MM.1S (cell line): Measurements from ENCODE around the gene C1orf226.

Experiments used
- DNase-seq: peaks from one replicate; pipeline ENCODE4 v3.0.0-alpha.2; 2015
- H2AFZ ChIP-seq: fragments of 300-600 bp; sonication (generic); 2 replicates; pipeline ENCODE4 v1.6.0; 2016; ENCODE audit warnings: antibody characterized with exemption, low read length
- H3F3A ChIP-seq: fragments of 300-600 bp; sonication (generic); 2 replicates; pipeline ENCODE4 v1.6.1; 2016; ENCODE audit warnings: mild to moderate bottlenecking, antibody characterized with exemption, low read length, moderate library complexity, mixed read lengths; ENCODE audit not compliant: insufficient read depth
- H3K27ac ChIP-seq: fragments of 300-600 bp; sonication (generic); 2 replicates; pipeline ENCODE4 v1.5.1; 2016; ENCODE audit warnings: mild to moderate bottlenecking, low read length
- H3K27me3 ChIP-seq: fragments of 300-600 bp; sonication (generic); replicated peaks from 2 replicates; pipeline ENCODE4 v1.6.0; 2016; ENCODE audit warnings: low read length; ENCODE audit not compliant: insufficient read depth
- H3K36me3 ChIP-seq: fragments of 300-600 bp; sonication (generic); replicated peaks from 2 replicates; pipeline ENCODE4 v1.6.1; 2016; ENCODE audit warnings: mild to moderate bottlenecking, low read length, mixed read lengths; ENCODE audit not compliant: insufficient read depth
- H3K4me1 ChIP-seq: fragments of 300-600 bp; sonication (generic); 2 replicates; pipeline ENCODE4 v1.6.1; 2016; ENCODE audit warnings: low read length, mixed read lengths
- H3K4me2 ChIP-seq: fragments of 300-600 bp; sonication (generic); 2 replicates; pipeline ENCODE4 v1.6.0; 2016; ENCODE audit warnings: low read depth, low read length
- H3K4me3 ChIP-seq: fragments of 300-600 bp; sonication (generic); 2 replicates; pipeline ENCODE4 v1.5.1; 2016; ENCODE audit warnings: low read length, mixed read lengths
- H3K79me2 ChIP-seq: fragments of 300-600 bp; sonication (generic); 2 replicates; pipeline ENCODE4 v1.6.1; 2016; ENCODE audit warnings: mixed run types, low read length, mixed read lengths
- H3K9ac ChIP-seq: fragments of 300-600 bp; sonication (generic); 2 replicates; pipeline ENCODE4 v1.6.1; 2016; ENCODE audit warnings: low read length, mixed read lengths
- H3K9me2 ChIP-seq: fragments of 300-600 bp; sonication (generic); replicated peaks from 2 replicates; pipeline ENCODE4 v1.6.1; 2016; ENCODE audit warnings: mild to moderate bottlenecking, low read length, mixed read lengths; ENCODE audit not compliant: insufficient read depth
- H3K9me3 ChIP-seq: fragments of 300-600 bp; sonication (generic); replicated peaks from 2 replicates; pipeline ENCODE4 v1.6.1; 2016; ENCODE audit warnings: mild to moderate bottlenecking, low read length, mixed read lengths; ENCODE audit not compliant: insufficient read depth
- H4K20me1 ChIP-seq: fragments of 300-600 bp; sonication (generic); 2 replicates; pipeline ENCODE4 v1.6.1; 2016; ENCODE audit warnings: mild to moderate bottlenecking, low read length, moderate library complexity, mixed read lengths; ENCODE audit not compliant: insufficient read depth
- EZH2 ChIP-seq: fragments of 300-600 bp; sonication (generic); optimal IDR thresholded peaks from 2 replicates; pipeline ENCODE3; 2017; ENCODE audit warnings: low read depth, mild to moderate bottlenecking, antibody characterized with exemption, low read length, mixed read lengths
- EZH2phosphoT487 ChIP-seq: fragments of 300-600 bp; sonication (generic); IDR thresholded peaks from 2 replicates; pipeline ENCODE4 v1.6.1; 2018; ENCODE audit warnings: antibody characterized with exemption, low read length
- TF ChIP-seq, protein P1 (sequence below): fragments of 300-600 bp; sonication (generic); IDR thresholded peaks from 2 replicates; pipeline ENCODE4 v1.5.1; 2016; ENCODE audit warnings: antibody characterized with exemption, low read length, mixed read lengths

C1orf226 gene

DNA sequence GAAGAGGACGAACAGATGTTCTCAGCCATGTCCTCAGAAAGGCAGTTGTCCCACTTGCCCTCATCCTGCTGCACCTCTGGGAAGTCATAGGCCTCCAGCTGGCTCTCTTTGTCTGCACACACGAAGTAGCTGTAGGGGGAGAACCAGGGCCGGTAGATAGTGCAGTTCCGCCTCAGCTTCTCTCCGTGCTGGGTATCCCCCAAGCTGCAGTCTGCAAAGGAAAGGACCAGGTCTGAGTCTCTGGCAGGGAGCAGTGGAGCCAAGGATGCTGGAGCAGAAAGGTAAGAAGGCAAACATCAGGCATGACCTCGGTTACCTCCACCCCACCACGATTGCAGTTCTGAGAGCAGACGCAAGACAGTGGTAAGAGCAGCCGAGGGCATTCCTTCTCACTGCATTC lies 7.1 kb upstream of the C1orf226 start:
- no peaks in the 10 kb centered on the region for H4K20me1 ChIP-seq
- H3K79me2 ChIP-seq = no peaks in the 10 kb centered on the region
- no peak overlapping the region for H2AFZ ChIP-seq
- H3K4me3 ChIP-seq = no peak overlapping the region
- DNase-seq = no peak
- no peaks in the 10 kb centered on the region for H3K4me1 ChIP-seq
- no peaks in the 10 kb centered on the region for H3F3A ChIP-seq
- no peak overlapping the region for H3K4me2 ChIP-seq
- H3K36me3 ChIP-seq = no peaks in the 10 kb centered on the region
- H3K27me3 ChIP-seq = no peaks in the 10 kb centered on the region
- H3K27ac ChIP-seq = no peak overlapping the region
- no peaks in the 10 kb centered on the region for H3K9me3 ChIP-seq
- no peak overlapping the region for H3K9ac ChIP-seq
- TF ChIP-seq EZH2phosphoT487 = no peak
- TF ChIP-seq, protein P1, sequence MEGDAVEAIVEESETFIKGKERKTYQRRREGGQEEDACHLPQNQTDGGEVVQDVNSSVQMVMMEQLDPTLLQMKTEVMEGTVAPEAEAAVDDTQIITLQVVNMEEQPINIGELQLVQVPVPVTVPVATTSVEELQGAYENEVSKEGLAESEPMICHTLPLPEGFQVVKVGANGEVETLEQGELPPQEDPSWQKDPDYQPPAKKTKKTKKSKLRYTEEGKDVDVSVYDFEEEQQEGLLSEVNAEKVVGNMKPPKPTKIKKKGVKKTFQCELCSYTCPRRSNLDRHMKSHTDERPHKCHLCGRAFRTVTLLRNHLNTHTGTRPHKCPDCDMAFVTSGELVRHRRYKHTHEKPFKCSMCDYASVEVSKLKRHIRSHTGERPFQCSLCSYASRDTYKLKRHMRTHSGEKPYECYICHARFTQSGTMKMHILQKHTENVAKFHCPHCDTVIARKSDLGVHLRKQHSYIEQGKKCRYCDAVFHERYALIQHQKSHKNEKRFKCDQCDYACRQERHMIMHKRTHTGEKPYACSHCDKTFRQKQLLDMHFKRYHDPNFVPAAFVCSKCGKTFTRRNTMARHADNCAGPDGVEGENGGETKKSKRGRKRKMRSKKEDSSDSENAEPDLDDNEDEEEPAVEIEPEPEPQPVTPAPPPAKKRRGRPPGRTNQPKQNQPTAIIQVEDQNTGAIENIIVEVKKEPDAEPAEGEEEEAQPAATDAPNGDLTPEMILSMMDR = no peak
- no peak for TF ChIP-seq EZH2
- H3K9me2 ChIP-seq = no peaks in the 10 kb centered on the region

GRCh38 chr1:162375463-162375862 lies 6.1 kb upstream of the C1orf226 start:
- Histone ChIP-seq H3K9me3 (no peaks in the 10 kb centered on the region), H3K4me3 (no peak overlapping the region), H3K36me3 (no peaks in the 10 kb centered on the region), H3F3A (no peaks in the 10 kb centered on the region), H3K4me2 (no peak overlapping the region), H3K9me2 (no peaks in the 10 kb centered on the region), H4K20me1 (no peaks in the 10 kb centered on the region), H3K79me2 (no peaks in the 10 kb centered on the region), H3K4me1 (no peaks in the 10 kb centered on the region), H3K9ac (no peak overlapping the region), H2AFZ (no peak overlapping the region), H3K27me3 (no peaks in the 10 kb centered on the region), H3K27ac (no peak overlapping the region)
- DNase-seq = no peak
- TF ChIP-seq EZH2phosphoT487 (no peak), EZH2 (no peak)
- TF ChIP-seq, protein P1 = no peak

DNA sequence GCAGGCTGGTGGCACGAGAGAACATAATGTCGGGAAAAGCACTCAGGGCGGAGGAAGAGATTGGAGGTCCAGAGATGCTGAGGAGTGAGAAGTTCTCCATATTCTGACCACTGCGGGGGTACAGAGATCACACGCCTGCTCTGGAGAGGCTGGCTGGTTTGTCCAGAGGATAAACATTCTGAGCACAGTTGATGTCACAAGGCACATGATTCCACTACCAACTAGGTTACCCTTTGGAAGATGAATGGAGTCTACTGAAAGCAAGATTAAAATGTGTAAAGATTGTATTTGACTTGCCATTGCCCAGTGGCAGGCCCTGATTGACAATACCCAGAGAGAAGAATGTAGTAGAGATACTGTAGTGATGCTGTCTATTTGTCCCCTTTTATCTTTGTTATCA lies 4.8 kb upstream of the C1orf226 start, which contains the start of gene SPATA46:
Gene SPATA46 (minus strand): TSS at position 164 of the 400 bp plus-strand sequence. CDS start 64 bp downstream, at position 100.
- H4K20me1 ChIP-seq = no peaks in the 10 kb centered on the region
- no peaks in the 10 kb centered on the region for H3K36me3 ChIP-seq
- no peaks in the 10 kb centered on the region for H3K4me1 ChIP-seq
- no peak within 1 kb of the TSS for H2AFZ ChIP-seq
- no peak within 1 kb of the TSS for H3K9ac ChIP-seq
- no peak for DNase-seq
- no peaks in the 10 kb centered on the region for H3K27me3 ChIP-seq
- H3F3A ChIP-seq = no peaks in the 10 kb centered on the region
- no peak within 1 kb of the TSS for H3K4me3 ChIP-seq
- no peaks in the 10 kb centered on the region for H3K9me2 ChIP-seq
- TF ChIP-seq, protein P1 = no peak
- TF ChIP-seq EZH2 (no peak), EZH2phosphoT487 (no peak)
- no peak within 1 kb of the TSS for H3K27ac ChIP-seq
- no peaks in the 10 kb centered on the region for H3K9me3 ChIP-seq
- no peaks in the 10 kb centered on the region for H3K79me2 ChIP-seq
- H3K4me2 ChIP-seq = no peak within 1 kb of the TSS
